GM21360 (cell line): ENCODE data around the gene NUMB.

Experiments used
- ATAC-seq: cut with Tn5 transposase; IDR thresholded peaks from one replicate; pipeline ENCODE4 v1.9.1; 2021; ENCODE audit warnings: mild to moderate bottlenecking, moderate library complexity; ENCODE audit not compliant: unreplicated experiment

NUMB gene

DNA sequence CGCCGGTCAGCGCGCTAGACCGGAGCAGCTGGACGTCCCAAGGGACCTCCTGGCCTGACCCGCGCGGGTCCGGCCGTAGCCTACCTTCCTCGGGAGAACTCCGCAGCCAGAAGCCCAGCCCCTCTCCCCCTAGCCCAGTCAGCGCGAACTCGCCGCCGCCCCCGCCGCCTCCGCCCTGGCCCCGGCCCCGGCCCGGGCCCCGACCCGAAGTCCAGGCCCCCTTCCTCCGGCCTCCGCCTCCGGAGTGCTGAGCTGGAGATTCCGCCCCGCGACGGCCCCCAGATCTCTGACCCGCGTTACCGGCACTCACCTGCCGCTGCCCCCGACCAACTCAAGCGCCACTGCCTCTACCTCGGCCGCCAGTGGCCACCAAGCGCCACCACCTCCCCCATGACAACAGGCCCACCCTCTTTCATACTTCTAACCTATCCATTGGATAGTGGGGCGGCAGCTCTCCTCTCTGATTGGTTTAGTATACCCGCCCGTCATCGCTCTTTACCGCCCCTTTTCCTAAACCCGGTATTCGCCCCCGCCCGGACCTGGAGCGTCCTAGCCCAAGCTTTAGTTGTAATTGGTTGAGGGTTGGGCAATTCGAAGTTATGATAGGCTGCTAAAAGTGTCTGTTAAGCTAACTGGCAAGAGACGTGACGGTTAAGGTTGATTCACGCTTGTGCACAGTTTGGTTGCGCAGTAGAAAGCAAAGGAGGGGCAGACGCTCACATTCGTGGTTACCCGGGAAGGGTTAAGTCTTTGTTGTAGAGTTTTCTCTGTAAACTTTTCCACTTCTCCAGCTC lies at the start of gene NUMB:
NUMB (minus strand) TSS at position 364 of the 794 bp plus-strand sequence. CDS start 102,795 bp downstream, outside the sequence.
- peak; percentile 90 for ATAC-seq

DNA sequence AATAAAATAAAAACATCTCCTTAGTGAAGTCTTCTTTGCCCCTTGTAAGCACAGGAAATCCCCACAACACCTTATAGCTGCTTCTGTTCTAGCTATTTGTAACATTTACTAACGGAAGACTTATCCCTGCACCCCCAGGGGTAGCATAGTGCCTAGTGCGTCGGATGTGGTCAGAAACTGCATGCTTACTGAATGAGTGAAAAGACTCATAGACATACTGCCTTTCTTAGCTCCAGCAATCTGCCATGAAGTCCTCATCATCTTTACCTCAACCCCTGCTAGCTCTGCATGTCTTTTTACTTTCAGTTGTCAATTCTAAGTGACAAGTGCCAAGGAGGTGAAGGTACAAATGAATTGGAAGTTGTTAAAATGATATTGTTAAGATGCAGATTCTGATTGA lies 45.3 kb upstream of the NUMB start:
- no peak for ATAC-seq

DNA sequence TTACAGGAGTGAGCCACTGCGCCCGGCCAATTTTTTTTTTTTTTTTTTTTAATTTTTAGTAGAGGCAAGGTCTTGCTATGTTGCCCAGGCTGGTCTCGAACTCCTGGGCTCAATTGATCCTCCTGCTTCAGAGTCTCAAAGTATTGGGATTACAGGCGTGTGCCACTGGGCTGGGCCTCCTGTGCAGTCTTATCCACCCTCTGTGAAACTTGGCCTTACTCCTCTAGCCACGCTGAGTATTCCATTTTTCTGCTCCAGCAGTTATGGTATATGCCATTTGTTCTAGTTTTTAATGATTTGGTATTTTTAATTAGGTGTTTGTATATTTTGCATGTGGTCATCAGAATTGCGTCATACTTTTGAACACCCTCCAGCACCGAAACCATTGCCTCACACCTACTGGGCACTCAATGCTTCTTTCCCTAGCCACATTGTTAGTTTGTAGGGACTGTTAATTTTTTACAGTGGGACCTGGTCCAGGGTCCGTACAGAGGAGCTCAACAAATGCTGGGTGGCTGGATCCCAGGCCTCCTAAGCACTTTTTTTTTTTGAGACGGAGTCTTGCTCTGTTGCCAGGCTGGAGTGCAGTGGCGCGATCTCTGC lies 43.8 kb upstream of the NUMB start:
- ATAC-seq, result no peak

DNA sequence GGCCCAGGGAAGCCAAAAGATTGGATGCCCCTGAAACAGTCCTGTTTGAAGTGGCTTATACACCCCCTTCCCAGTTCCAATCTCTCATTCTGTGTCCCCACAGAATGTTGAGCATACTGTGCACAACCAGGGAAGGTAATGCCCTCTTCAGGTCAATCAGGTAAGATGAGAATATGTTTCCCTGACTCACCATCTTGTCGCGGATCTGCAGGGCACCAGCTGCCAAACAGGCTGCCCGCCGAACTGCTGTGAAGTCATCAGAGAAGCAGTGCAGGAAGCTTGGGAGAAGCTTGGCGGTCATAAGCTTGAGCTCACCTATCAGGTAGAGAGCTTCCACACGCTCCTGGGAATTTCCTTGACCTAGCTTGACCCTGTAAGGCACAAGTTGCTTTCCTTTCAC lies 42.0 kb upstream of the NUMB start:
- no peak for ATAC-seq

DNA sequence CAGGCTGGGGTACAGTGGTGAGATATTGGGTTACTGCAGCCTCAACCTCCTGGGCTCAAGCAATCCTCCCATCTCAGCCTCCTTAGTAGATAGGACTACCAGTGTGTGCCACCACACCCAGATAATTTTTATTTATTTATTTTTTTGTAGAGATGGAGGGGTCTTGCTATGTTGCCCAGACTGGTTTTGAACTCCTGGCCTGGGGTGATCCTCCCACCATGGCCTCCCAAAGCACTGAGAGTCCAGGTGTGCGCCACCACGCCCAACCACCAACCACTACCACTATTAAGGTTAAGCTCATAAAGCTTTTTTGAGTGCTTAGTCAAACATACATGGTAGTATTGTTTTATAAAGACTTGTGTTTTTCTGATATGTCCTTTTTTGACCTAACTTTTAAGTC lies 36.2 kb upstream of the NUMB start:
- ATAC-seq, result no peak

GRCh38 chr14:73492670-73493069 lies 34.3 kb upstream of the NUMB start:
- no peak for ATAC-seq

GRCh38 chr14:73492043-73492552 lies 33.8 kb upstream of the NUMB start:
- no peak for ATAC-seq

- ATAC-seq, result peak; percentile 44
Measured at GRCh38 chr14:73491256-73492042, 33.1 kb upstream of the NUMB start.

DNA sequence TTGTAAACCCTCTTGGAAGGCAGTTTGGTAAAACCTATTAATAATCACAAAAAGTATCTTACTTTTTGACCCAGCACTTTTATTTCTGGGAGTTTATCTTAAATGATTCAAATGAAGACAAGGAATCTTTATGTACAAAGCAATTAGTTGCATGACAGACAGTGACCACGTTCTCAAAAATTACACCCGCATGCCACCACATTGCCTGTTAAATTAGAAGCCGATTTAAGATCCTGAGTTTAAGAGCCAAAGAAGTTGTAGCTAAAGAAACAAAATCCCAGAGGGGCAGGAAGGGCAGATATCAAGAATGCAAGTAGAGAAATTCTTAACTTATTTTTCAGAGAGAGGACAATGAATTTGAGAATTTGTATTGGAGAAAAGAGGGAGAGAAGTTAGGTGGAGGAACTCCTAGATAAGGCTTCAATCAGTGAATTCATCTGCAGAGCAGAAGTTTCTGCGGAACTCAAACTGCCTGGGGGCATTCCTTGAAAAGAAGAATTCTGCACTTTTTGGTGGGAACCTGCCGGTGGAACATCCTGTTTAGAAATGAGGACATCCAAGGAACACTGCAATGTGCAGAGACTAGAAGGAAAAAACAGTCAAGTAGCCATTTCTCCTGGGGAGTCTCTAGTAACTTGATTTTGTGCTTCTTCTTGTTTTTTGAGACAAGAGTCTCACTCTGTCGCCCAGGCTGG lies 31.3 kb upstream of the NUMB start:
- ATAC-seq, result no peak

- no peak for ATAC-seq
Measured at GRCh38 chr14:73478684-73479083, 20.3 kb upstream of the NUMB start.

DNA sequence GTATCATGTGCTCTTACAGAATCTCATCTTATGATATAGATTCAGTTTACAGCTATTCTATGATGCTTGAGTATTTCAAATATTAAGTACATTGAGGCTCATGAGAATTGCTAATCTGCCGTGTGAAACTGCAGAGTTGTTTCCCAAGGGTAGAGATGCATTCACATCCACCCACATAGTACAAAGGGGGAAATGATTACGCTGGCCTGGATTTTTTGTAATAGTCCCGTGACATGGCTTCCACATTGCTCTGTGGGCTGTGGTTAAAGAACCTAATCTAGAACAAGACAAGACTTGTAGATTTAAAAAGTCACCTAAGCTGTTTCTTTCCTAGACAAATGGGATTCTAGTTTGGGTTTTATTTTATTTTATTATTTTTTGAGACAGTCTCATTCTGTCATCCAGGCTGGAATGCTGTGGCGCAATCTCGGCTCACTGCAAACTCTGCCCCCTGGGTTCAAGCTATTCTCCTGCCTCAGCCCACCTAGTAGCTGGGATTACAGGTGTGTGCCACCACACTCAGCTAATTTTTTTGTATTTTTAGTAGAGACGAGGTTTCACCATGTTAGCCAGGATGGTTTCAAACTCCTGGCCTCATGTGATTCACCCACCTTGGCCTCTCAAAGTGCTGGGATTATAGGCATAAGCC lies 19.4 kb upstream of the NUMB start:
- peak; percentile 63 for ATAC-seq

DNA sequence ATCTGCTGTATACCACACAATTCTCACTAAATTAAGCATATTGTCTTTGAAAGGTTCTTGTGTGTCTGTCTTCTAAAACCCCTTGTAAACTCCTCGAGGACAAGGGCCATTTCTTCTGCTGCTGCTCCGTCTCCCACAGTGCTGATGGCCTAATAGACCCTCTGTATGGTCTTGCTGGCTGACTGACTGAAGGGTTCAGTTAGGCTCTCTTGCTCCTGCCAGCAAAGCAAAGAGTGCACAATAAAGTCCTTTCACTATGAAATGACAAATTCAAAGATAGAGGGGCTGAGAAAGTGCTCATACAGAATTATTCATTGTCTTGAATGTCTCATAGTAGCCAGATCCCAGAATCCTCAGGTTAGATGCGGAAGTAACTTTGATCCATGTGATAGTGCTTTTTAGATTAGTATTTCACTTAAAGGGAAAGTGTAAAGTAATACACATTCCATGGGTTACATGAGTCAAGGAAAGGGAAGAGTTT lies 18.1 kb upstream of the NUMB start:
- no peak for ATAC-seq

DNA sequence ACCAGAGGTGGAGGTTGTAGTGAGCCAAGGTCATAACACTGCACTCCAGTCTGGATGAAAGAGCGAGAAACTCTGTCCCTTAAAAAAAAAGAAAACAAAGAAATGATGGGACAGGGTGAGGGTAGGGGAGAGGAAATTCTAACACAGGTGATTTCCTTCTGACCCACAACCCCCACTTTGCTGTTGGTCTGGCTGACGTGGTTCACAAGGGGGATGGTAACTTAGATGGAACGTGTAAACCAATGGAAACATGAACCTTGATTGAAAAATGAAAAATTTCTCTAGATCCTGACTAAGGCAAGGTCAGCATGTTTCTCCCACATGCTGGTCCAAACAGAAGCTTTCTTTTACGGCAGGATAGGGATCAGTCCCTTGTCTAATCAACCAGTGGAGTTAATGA lies 16.6 kb upstream of the NUMB start:
- no peak for ATAC-seq

GRCh38 chr14:73472185-73473114 lies 14.1 kb upstream of the NUMB start:
- ATAC-seq, result no peak

- ATAC-seq, result no peak
Measured at GRCh38 chr14:73471582-73472184, 13.3 kb upstream of the NUMB start.

GRCh38 chr14:73468828-73469375 lies 10.6 kb upstream of the NUMB start:
- no peak for ATAC-seq

DNA sequence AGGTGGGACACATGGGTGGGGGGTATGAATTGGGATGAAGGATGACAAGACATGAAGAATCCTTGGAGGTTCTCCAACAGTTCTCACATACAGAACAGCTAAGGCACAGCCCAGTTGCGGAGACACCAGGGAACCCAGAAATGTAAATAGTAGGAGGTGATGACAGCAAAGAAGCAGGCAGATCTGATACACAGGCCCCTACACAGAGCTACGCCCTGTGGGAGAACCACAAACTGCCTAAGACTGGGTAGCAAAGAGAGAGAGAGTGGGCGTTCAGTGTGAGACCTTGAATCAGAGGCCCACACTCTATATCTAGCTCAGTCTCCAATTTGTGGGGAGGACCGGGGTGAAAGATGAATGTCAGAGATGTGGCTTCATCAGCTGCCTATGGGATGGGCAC lies 9.5 kb upstream of the NUMB start:
- ATAC-seq, result no peak

- ATAC-seq, result no peak
Measured at GRCh38 chr14:73467377-73467776, 9.0 kb upstream of the NUMB start.

GRCh38 chr14:73466861-73467260 lies 8.5 kb upstream of the NUMB start:
- ATAC-seq, result no peak
